DND-41 (cell line): ENCODE results near the gene ADAMTS3.

Experiments used
- CTCF ChIP-seq: IDR thresholded peaks from 2 replicates; pipeline ENCODE4 v1.5.1; 2012; ENCODE audit warnings: borderline replicate concordance, low read length, moderate library complexity, mild to moderate bottlenecking; ENCODE audit not compliant: poor library complexity, severe bottlenecking; ENCODE audit errors: extremely low read depth
- EZH2 ChIP-seq: IDR thresholded peaks from 3 replicates; pipeline ENCODE4 v1.6.1; 2012; ENCODE audit warnings: borderline replicate concordance, low read depth, mild to moderate bottlenecking, moderate library complexity, low read length, inconsistent platforms; ENCODE audit not compliant: severe bottlenecking

- TF ChIP-seq CTCF (no peak), EZH2 (no peak)
Measured at GRCh38 chr4:72388521-72388920, 180.5 kb downstream of the ADAMTS3 start.
